HCT116 (cell line): ENCODE data around the gene EEFSEC.

Source experiments
- EGR1 ChIP-seq: IDR thresholded peaks from 2 replicates; pipeline ENCODE4 v1.6.1; 2012; ENCODE audit warnings: low read depth
- ELF1 ChIP-seq: IDR thresholded peaks from 2 replicates; pipeline ENCODE4 v1.6.1; 2012; ENCODE audit warnings: low read depth, borderline replicate concordance
- EZH2 ChIP-seq: fragments of 200-600 bp; sonication (generic); IDR thresholded peaks from 2 replicates; pipeline ENCODE4 v1.6.1; 2017; ENCODE audit warnings: antibody characterized with exemption, mixed run types
- EZH2phosphoT487 ChIP-seq: fragments of 200-600 bp; IDR thresholded peaks from 2 replicates; pipeline ENCODE4 v1.6.1; 2018; ENCODE audit warnings: antibody characterized with exemption, borderline replicate concordance
- POLR2A ChIP-seq: IDR thresholded peaks from 2 replicates; pipeline ENCODE4 v1.7.0; 2011; ENCODE audit warnings: borderline replicate concordance; ENCODE audit not compliant: insufficient read depth, insufficient read length; ENCODE audit errors: extremely low read depth
- POLR2AphosphoS5 ChIP-seq: IDR thresholded peaks from 2 replicates; pipeline ENCODE4 v1.6.1; 2011; ENCODE audit warnings: mild to moderate bottlenecking, low read depth, low read length, moderate library complexity
- RAD21 ChIP-seq: IDR thresholded peaks from 2 replicates; pipeline ENCODE4 v1.6.1; 2012; ENCODE audit warnings: low read depth, mild to moderate bottlenecking
- SIN3A ChIP-seq: IDR thresholded peaks from 2 replicates; pipeline ENCODE4 v1.6.1; 2012; ENCODE audit warnings: low read depth
- YY1 ChIP-seq: IDR thresholded peaks from 2 replicates; pipeline ENCODE4 v1.6.1; 2011; ENCODE audit warnings: low read length, low read depth, moderate library complexity, mild to moderate bottlenecking; ENCODE audit not compliant: insufficient replicate concordance; ENCODE audit errors: extremely low read depth
- ZFX ChIP-seq: fragments of 450-650 bp; IDR thresholded peaks from 2 replicates; pipeline ENCODE4 v1.6.1; 2017
- ZNF274 ChIP-seq: fragments of 200-500 bp; sonication (Bioruptor generic); IDR thresholded peaks from 2 replicates; pipeline ENCODE4 v1.6.1; 2014; ENCODE audit warnings: mild to moderate bottlenecking, low read depth, low read length, inconsistent platforms
- TF ChIP-seq, protein P1 (sequence below), 3 experiments: fragments of 200-600 bp in 1 of 3; sonication (generic) in 1 of 3; IDR thresholded peaks in 2 of 3; conservative IDR thresholded peaks in 1 of 3; 2 replicates each; pipeline ENCODE4 v1.5.1; 2012 to 2017; ENCODE audit warnings: low read depth in 2 of 3, low read length in 2 of 3, antibody characterized with exemption in 1 of 3, borderline replicate concordance in 1 of 3, control low read depth in 1 of 3, mild to moderate bottlenecking in 1 of 3, mixed read lengths in 1 of 3, mixed run types in 1 of 3, moderate library complexity in 1 of 3; ENCODE audit not compliant: insufficient read depth in 1 of 3
- TF ChIP-seq, protein P2 (sequence below): IDR thresholded peaks from 2 replicates; pipeline ENCODE4 v1.6.1; 2012; ENCODE audit warnings: low read depth

DNA sequence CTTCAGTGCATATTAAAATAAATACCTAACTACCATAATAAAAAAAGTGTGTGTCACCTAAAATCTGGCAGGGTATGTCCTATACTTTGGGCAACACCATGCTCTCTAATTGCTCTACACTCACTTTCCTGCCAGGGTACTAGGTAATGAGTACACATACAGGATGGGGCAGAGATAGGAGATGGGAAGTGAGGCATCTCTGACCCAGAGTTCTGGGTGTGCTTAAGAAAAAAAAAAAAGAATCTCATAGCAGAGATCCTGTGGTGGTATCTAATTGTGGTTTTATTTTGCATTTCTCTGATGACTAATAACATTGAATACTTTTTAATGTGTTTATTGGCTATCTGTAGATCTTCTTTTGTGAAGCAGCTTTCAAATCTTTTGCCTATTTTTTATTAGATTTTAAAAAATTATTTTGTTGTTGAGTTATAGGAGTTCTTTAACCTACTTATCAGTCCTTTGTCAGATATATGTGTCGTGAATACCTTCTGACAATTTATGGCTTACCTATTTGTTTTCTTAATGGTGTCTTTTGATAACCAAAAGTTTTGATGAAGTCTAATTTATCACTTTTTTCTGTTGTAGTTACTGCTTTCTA, 48.0 kb downstream of the EEFSEC start:
- TF ChIP-seq ZFX (no peak), POLR2A (no peak), RAD21 (no peak), EZH2 (no peak), POLR2AphosphoS5 (no peak), EZH2phosphoT487 (no peak), SIN3A (no peak), YY1 (no peak), EGR1 (no peak), ZNF274 (no peak), ELF1 (no peak)
- TF ChIP-seq, protein P1, sequence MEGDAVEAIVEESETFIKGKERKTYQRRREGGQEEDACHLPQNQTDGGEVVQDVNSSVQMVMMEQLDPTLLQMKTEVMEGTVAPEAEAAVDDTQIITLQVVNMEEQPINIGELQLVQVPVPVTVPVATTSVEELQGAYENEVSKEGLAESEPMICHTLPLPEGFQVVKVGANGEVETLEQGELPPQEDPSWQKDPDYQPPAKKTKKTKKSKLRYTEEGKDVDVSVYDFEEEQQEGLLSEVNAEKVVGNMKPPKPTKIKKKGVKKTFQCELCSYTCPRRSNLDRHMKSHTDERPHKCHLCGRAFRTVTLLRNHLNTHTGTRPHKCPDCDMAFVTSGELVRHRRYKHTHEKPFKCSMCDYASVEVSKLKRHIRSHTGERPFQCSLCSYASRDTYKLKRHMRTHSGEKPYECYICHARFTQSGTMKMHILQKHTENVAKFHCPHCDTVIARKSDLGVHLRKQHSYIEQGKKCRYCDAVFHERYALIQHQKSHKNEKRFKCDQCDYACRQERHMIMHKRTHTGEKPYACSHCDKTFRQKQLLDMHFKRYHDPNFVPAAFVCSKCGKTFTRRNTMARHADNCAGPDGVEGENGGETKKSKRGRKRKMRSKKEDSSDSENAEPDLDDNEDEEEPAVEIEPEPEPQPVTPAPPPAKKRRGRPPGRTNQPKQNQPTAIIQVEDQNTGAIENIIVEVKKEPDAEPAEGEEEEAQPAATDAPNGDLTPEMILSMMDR (IDR thresholded peaks at IDR 0.05 in 2 of 3, conservative IDR thresholded peaks at IDR 0.05 in 1 of 3; ENCODE audit: borderline replicate concordance in 1 of 3, insufficient read depth in 1 of 3, low read depth in 2 of 3, low read length in 2 of 3) = no peak
- TF ChIP-seq, protein P2, sequence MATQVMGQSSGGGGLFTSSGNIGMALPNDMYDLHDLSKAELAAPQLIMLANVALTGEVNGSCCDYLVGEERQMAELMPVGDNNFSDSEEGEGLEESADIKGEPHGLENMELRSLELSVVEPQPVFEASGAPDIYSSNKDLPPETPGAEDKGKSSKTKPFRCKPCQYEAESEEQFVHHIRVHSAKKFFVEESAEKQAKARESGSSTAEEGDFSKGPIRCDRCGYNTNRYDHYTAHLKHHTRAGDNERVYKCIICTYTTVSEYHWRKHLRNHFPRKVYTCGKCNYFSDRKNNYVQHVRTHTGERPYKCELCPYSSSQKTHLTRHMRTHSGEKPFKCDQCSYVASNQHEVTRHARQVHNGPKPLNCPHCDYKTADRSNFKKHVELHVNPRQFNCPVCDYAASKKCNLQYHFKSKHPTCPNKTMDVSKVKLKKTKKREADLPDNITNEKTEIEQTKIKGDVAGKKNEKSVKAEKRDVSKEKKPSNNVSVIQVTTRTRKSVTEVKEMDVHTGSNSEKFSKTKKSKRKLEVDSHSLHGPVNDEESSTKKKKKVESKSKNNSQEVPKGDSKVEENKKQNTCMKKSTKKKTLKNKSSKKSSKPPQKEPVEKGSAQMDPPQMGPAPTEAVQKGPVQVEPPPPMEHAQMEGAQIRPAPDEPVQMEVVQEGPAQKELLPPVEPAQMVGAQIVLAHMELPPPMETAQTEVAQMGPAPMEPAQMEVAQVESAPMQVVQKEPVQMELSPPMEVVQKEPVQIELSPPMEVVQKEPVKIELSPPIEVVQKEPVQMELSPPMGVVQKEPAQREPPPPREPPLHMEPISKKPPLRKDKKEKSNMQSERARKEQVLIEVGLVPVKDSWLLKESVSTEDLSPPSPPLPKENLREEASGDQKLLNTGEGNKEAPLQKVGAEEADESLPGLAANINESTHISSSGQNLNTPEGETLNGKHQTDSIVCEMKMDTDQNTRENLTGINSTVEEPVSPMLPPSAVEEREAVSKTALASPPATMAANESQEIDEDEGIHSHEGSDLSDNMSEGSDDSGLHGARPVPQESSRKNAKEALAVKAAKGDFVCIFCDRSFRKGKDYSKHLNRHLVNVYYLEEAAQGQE = no peak
